KBM-7 (cell line): ENCODE data around the gene RBM33.
A peak's percentile ranks its signal among the peaks of the same experiment; 100 is the strongest.
"Not testable (repeated sequence)": the region's sequence is repeated elsewhere in the genome, so short reads cannot be mapped to it uniquely, and the experiment has no call there.

ENCODE experiments used
- DNase-seq: peaks from one replicate; pipeline ENCODE4 v3.0.0-alpha.2; 2015
- in situ Hi-C: fragments of 300-500 bp; cut with MboI; formaldehyde crosslinking; loops from 2 replicates; pipeline ENCODE4 v1.14.3; 2020; ENCODE audit warnings: low sequenced_read_pairs, low pct_unique_long_range_greater_than_20kb, mixed read lengths

The RBM33 gene

GRCh38 chr7:155644178-155644970, at the start of gene RBM33:
Gene RBM33 (plus strand): TSS chr7:155644661. CDS start chr7:155644877, 216 bp downstream.
- in situ Hi-C loops, result no loop called here
- DNase-seq, result peak; percentile 89

- in situ Hi-C loops, result no loop called here
- DNase-seq, result peak; percentile 47
Measured at GRCh38 chr7:155594961-155595366, 49.5 kb upstream of the RBM33 start.

DNA sequence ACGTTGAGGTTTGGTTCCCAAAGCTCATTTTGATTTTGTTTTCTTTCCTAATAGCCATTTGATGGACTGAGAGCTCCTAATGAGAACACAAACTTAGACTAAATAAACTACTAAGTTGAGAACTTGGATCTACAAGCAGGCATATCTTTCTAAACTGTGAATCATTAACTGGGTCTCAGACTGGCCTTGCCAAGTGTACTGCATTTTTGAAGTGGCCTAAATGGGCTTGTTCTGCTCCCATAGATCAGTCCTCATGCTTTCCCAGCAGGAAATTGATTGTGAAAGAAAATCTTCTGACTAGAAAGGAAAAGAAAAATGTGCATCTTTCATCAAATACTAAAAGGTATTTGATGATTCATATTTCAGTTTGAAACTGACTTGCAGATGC, 46.7 kb upstream of the RBM33 start:
- DNase-seq, result no peak
- in situ Hi-C loops, result no loop called here

DNA sequence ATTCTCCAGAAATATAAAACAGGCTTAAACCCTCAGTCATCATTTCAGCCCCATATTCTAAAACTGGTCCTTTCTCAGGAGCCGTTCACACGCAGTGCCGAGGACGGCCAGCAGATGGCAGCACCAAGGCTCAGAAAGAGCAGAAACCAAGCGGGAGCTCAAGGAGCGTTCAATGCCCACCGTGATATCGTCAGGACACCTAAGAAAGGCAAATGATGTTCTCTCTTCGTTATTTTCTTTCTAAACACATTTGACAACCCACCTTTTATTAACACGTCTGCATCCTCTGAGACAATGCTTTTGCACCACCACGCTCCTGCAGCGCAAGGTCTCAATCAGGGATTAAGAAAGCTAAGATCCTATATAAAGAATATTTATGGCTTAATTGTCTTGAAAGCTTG, 45.7 kb upstream of the RBM33 start:
- in situ Hi-C loops, result no loop called here
- DNase-seq, result peak; percentile 87

GRCh38 chr7:155602156-155602555, 42.3 kb upstream of the RBM33 start:
- in situ Hi-C loops, result no loop called here
- DNase-seq, result no peak

GRCh38 chr7:155602750-155603149, 41.7 kb upstream of the RBM33 start:
- in situ Hi-C loops, result no loop called here
- no peak for DNase-seq

GRCh38 chr7:155603205-155603857, 41.1 kb upstream of the RBM33 start:
- no peak for DNase-seq
- in situ Hi-C loops, result no loop called here

GRCh38 chr7:155603858-155604503, 40.5 kb upstream of the RBM33 start:
- in situ Hi-C loops, result no loop called here
- no peak for DNase-seq

GRCh38 chr7:155604504-155604997, 39.9 kb upstream of the RBM33 start:
- DNase-seq, result no peak
- in situ Hi-C loops, result no loop called here

DNA sequence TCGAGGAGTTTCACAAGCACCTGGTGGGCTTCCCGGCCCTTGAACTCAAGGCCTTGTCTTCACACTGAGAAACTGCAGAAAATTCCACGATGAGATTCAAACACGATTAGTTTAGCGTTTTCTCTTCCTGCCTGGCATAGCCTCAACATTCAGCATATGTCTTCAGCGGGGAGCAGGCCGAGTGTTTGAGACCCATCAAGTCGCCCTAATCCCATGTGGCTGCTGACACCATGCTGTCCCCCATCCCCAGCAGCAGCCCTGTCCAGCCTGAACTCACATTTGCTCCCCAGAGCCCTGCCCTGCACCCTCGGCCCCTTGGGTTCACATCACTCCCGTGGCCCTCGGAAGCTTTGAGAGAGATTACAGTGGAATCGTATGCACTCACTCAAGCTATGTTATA, 35.3 kb upstream of the RBM33 start:
- in situ Hi-C loops, result no loop called here
- DNase-seq, result no peak

GRCh38 chr7:155610633-155611193, 33.7 kb upstream of the RBM33 start:
- in situ Hi-C loops, result no loop called here
- peak; percentile 16 for DNase-seq

DNA sequence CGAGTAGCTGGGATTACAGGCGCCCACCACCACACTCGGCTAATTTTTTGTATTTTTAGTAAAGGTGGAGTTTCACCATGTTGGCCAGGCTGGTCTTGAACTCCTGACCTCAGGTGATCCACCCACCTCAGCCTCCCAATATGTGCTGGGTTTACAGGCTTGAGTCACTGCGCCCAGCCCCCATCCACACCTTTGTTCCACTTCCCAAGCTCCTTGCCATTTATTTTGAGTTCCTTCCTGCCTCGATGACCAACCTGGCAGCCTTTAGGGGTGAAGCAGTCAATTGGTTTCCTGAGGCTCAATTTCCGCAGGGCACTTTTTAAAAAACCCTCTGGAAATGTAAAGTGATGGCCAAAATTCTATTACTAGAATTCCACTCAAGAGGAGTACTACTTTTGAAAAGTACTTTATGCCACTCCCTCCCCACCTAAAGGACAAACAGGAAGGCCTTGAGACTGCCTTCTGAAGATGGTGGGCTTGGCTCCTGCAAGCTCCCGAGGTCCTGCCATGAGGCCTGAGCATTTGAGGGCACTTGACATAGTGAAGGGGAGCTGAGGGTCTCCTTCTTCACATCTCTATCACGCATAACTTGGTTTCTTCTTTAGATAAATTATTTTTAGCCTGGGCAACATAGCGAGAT, 32.5 kb upstream of the RBM33 start:
- no peak for DNase-seq
- in situ Hi-C loops, result no loop called here

GRCh38 chr7:155612658-155613057, 31.8 kb upstream of the RBM33 start:
- no peak for DNase-seq
- in situ Hi-C loops, result no loop called here

DNA sequence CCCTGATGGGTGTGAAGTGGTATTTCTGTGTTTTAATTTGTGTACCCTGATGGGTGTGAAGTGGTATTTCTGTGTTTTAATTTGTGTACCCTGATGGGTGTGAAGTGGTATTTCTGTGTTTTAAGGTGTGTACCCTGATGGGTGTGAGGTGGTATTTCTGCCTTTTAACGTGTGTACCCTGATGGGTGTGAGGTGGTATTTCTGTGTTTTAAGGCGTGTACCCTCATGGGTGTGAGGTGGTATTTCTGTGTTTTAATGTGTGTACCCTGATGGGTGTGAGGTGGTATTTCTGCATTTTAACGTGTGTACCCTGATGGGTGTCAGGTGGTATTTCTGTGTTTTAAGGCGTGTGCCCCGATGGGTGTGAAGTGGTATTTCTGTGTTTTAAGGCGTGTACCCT, 29.4 kb upstream of the RBM33 start:
- in situ Hi-C loops, DNase-seq: not testable (repeated sequence)

GRCh38 chr7:155618708-155619633, 25.5 kb upstream of the RBM33 start:
- in situ Hi-C loops, result no loop called here
- no peak for DNase-seq

DNA sequence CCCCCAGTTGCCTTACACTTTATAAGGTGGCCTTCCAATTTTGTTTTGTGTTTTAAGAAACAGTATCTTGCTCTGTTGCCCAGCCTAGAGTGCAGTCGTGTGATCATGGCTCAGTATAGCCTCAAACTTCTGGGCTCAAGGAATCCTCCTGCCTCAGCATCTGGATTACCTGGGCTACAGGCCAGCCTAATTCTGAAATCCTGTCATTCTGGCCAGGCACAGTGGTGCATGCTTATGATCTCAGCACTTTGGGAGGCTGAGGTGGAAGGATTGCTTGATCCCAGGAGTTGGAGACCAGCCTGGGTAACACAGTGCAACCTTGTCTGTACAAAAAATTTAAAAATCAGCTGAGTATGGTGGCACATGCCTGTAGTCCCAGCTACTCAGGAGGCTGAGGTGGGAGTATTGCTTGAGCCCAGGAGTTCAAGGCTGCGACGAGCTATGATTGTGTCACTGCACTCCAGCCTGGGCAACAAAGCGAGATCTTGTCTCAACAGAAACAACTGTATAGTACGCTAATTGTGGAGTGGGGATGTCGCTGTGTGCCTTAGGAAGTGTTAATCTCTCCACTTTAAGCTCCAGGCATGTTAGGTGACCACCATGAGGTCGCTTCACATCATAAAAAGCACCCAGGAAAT, 24.7 kb upstream of the RBM33 start:
- in situ Hi-C loops, result no loop called here
- DNase-seq, result no peak

DNA sequence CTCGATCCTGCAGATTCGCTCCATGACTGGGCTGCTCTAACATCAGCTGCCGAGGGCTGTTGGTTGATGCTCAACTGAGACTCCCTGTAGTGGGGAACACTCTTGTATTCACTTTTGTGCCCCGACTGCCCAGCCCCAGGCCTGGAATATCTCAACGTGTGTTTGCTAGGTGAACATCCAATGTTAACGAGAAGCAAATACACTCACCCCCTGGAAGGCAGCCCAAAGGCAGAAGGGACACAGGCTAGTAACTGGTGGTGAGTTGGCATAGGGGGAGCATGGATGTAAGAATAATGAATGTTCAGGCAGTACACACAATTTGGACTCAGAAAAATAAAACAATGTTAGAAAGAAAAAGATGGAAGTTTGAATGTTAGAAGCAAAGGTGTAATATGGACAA, 24.0 kb upstream of the RBM33 start:
- in situ Hi-C loops, result no loop called here
- no peak for DNase-seq

GRCh38 chr7:155621418-155621980, 23.0 kb upstream of the RBM33 start:
- in situ Hi-C loops, result no loop called here
- DNase-seq, result no peak
